Upper lobe of right lung (tissue), 1 donor: Measurements from ENCODE around the gene ETNK1. TPM values are rescaled to one million over a fixed set of nuclear protein-coding genes. Genes with fewer than 3 reads are reported as not detected.
"Not testable (repeated sequence)": the region's sequence is repeated elsewhere in the genome, so short reads cannot be mapped to it uniquely, and the experiment has no call there.

Experiments used
- ATAC-seq: fragments of 200-7000 bp; cut with Tn5 transposase; one replicate; pipeline ENCODE4 v1.9.1; 2020; ENCODE audit warnings: mild to moderate bottlenecking, moderate library complexity
- DNase-seq: peaks from one replicate; pipeline ENCODE4 v3.0.0-alpha.2; 2020
- H3K27ac ChIP-seq: fragments of 200-600 bp; one replicate; pipeline ENCODE4 v1.8.0; 2022
- H3K27me3 ChIP-seq: fragments of 200-600 bp; one replicate; pipeline ENCODE4 v1.8.0; 2022; ENCODE audit warnings: mild to moderate bottlenecking
- H3K36me3 ChIP-seq: fragments of 200-600 bp; one replicate; pipeline ENCODE4 v1.8.0; 2022
- H3K4me1 ChIP-seq: fragments of 200-600 bp; one replicate; pipeline ENCODE4 v1.8.0; 2022
- H3K4me3 ChIP-seq: fragments of 200-600 bp; one replicate; pipeline ENCODE4 v1.8.0; 2022; ENCODE audit warnings: mild to moderate bottlenecking
- H3K9me3 ChIP-seq: fragments of 200-600 bp; one replicate; pipeline ENCODE4 v1.8.0; 2022
- CTCF ChIP-seq: fragments of 200-600 bp; IDR thresholded peaks from one replicate; pipeline ENCODE4 v1.8.0; 2022; ENCODE audit warnings: antibody characterized with exemption
- intact Hi-C: fragments of 100-400 bp; cut with DNase I; formaldehyde crosslinking; loops from one replicate; pipeline ENCODE4 v1.11.0; 2022
- total RNA-seq: library from RNA; stranded (reverse); fragmentation: NEBNext Ultra II Directional; extraction: Animal tissue kit (Norgen Biotek cat#: 25700); gene quantifications from one replicate; pipeline ENCODE4 v1.2.1, GENCODE V29; 2021
- donor health status: DM: no; HTN: yes; CAD: no; lungs with severe emphysema.

ETNK1 gene
- total RNA-seq, 1 donor from 2014 or later: 86.2 TPM

GRCh38 chr12:22687361-22688076 is 62.5 kb downstream of the ETNK1 start:
- Histone ChIP-seq H3K4me3 (no peak overlapping the region), H3K27ac (no peak overlapping the region), H3K9me3 (no peaks in the 10 kb centered on the region), H3K27me3 (no peaks in the 10 kb centered on the region), H3K36me3 (peaks cover 20% of the 10 kb centered on the region), H3K4me1 (peaks cover 10% of the 10 kb centered on the region)
- ATAC-seq (peak; percentile 57), DNase-seq (no peak)
- intact Hi-C loops: no loop called here
- TF ChIP-seq CTCF: no peak

DNA sequence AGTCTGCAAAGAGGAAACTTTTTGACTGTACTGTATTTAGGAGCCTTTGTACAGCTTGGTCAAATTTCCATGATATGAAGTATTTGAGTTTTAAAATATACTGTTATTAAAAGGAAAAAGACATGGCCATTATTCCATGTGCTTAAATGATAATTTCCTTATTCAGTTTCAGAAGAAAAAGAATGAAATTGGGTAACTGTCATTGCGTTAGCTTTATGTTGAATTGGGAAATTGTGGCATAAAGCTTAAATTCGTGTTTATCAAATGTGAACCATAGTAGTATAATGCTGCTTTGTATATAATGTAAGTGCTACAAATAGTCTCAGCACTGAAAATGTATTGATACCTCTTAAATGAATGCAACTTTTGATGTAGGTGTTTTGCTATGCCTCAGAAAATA is 64.9 kb downstream of the ETNK1 start:
- intact Hi-C loops: no loop called here
- DNase-seq (no peak), ATAC-seq (no peak)
- no peak for TF ChIP-seq CTCF
- no peak overlapping the region for H3K27ac ChIP-seq
- no peaks in the 10 kb centered on the region for H3K27me3 ChIP-seq
- H3K36me3 ChIP-seq: peaks cover 6% of the 10 kb centered on the region
- peaks cover 10% of the 10 kb centered on the region for H3K4me1 ChIP-seq
- no peaks in the 10 kb centered on the region for H3K9me3 ChIP-seq
- no peak overlapping the region for H3K4me3 ChIP-seq

DNA sequence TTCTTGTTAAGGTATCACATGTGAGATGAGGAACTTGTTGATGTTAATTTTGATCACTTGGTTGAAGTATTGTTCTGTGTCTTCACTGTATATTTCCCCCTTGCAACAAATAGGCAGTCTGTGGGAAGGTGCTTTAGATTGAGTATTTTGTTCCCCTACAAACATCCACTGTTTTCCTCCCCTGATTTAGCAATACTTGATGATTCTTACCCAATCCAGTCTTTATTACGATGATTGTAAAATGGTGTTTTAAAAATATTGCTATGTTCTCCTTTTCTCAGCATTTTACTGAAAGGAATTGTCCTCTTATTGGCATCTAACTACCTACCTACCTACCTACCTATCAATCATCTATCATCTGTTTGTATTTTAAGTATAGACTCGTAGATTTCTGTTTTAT is 66.3 kb downstream of the ETNK1 start:
- no peak for ATAC-seq
- Histone ChIP-seq H3K9me3 (no peaks in the 10 kb centered on the region), H3K36me3 (no peaks in the 10 kb centered on the region), H3K4me3 (no peak overlapping the region), H3K27me3 (no peaks in the 10 kb centered on the region), H3K4me1 (peaks cover 10% of the 10 kb centered on the region), H3K27ac (no peak overlapping the region)
- DNase-seq: no peak
- intact Hi-C loops: no loop called here
- no peak for TF ChIP-seq CTCF

DNA sequence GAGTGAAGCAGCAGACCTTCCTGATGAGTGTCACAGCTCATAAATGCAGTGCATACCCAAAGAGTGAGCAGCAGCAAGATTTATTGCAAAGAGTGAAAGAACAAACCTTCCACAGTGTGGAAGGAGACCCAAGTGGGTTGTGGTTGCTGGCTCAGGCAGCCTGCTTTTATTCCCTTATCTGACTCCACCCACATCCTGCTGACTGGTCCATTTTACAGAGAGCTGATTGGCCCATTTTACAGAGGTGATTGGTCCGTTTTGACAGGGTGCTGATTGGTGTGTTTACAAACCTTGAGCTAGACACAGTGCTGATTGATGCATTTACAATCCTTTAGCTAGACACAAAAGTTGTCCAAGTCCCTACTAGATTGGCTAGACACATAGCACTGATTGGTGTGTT is 67.5 kb downstream of the ETNK1 start:
- H3K27me3 ChIP-seq, H3K4me1 ChIP-seq, H3K36me3 ChIP-seq, intact Hi-C loops, DNase-seq, H3K9me3 ChIP-seq, H3K4me3 ChIP-seq, ATAC-seq, H3K27ac ChIP-seq: not testable (repeated sequence)

- ATAC-seq: peak; percentile 62
- intact Hi-C loops: no loop called here
- Histone ChIP-seq H3K27ac (no peak overlapping the region), H3K4me1 (no peaks in the 10 kb centered on the region), H3K36me3 (no peaks in the 10 kb centered on the region), H3K27me3 (no peaks in the 10 kb centered on the region), H3K9me3 (no peaks in the 10 kb centered on the region), H3K4me3 (no peak overlapping the region)
- no peak for TF ChIP-seq CTCF
- no peak for DNase-seq
Measured at GRCh38 chr12:22692964-22693555, 68.1 kb downstream of the ETNK1 start.

- H3K27ac ChIP-seq: no peak overlapping the region
- no peak for TF ChIP-seq CTCF
- H3K4me1 ChIP-seq: no peaks in the 10 kb centered on the region
- H3K36me3 ChIP-seq: no peaks in the 10 kb centered on the region
- ATAC-seq (no peak), DNase-seq (no peak)
- no peak overlapping the region for H3K4me3 ChIP-seq
- intact Hi-C loops: no loop called here
- no peaks in the 10 kb centered on the region for H3K9me3 ChIP-seq
- no peaks in the 10 kb centered on the region for H3K27me3 ChIP-seq
Measured at GRCh38 chr12:22698576-22698975, 73.6 kb downstream of the ETNK1 start.

- H3K36me3 ChIP-seq, ATAC-seq, H3K27ac ChIP-seq, H3K4me1 ChIP-seq, H3K9me3 ChIP-seq, H3K4me3 ChIP-seq, DNase-seq, intact Hi-C loops, H3K27me3 ChIP-seq: not testable (repeated sequence)
Measured at GRCh38 chr12:22699705-22700104, 74.7 kb downstream of the ETNK1 start.
